GM23338 (cell line): Measurements from ENCODE around the gene NLRC3. TPM values are rescaled to one million over a fixed set of nuclear protein-coding genes. Genes with fewer than 3 reads are reported as not detected.

Experiments used
- ATAC-seq: fragments of 200-7000 bp; cut with Tn5 transposase; 3 replicates; pipeline ENCODE4 v1.9.1; 2020
- DNase-seq: peaks from one replicate; pipeline ENCODE4 v3.0.0-alpha.2; 2015; ENCODE audit warnings: low spot score
- H2AFZ ChIP-seq: fragments of 200-600 bp; sonication (generic); 2 replicates; pipeline ENCODE4 v1.8.0; 2016; ENCODE audit warnings: antibody characterized with exemption, mild to moderate bottlenecking, moderate library complexity
- H3F3A ChIP-seq: fragments of 200-600 bp; sonication (generic); replicated peaks from 2 replicates; pipeline ENCODE4 v1.8.0; 2017; ENCODE audit warnings: antibody characterized with exemption, mixed run types, low read depth
- H3K27ac ChIP-seq: fragments of 200-600 bp; sonication (generic); 2 replicates; pipeline ENCODE4 v1.6.1; 2016; ENCODE audit warnings: low read depth
- H3K27me3 ChIP-seq: fragments of 200-600 bp; sonication (generic); 2 replicates; pipeline ENCODE4 v1.8.0; 2016; ENCODE audit warnings: mild to moderate bottlenecking, mixed run types, moderate library complexity; ENCODE audit not compliant: insufficient read depth
- H3K36me3 ChIP-seq: fragments of 200-600 bp; sonication (generic); 2 replicates; pipeline ENCODE4 v1.8.0; 2016; ENCODE audit warnings: mild to moderate bottlenecking; ENCODE audit not compliant: insufficient read depth
- H3K4me1 ChIP-seq: fragments of 200-600 bp; sonication (generic); 2 replicates; pipeline ENCODE4 v1.8.0; 2016; ENCODE audit warnings: mild to moderate bottlenecking, moderate library complexity; ENCODE audit not compliant: insufficient read depth
- H3K4me2 ChIP-seq: fragments of 200-600 bp; sonication (generic); 2 replicates; pipeline ENCODE4 v1.7.1; 2017; ENCODE audit warnings: mixed run types
- H3K4me3 ChIP-seq: fragments of 200-600 bp; sonication (generic); 2 replicates; pipeline ENCODE4 v1.6.1; 2016; ENCODE audit warnings: mixed run types
- H3K79me2 ChIP-seq: fragments of 200-600 bp; sonication (generic); replicated peaks from 2 replicates; pipeline ENCODE4 v1.8.0; 2017; ENCODE audit warnings: mild to moderate bottlenecking; ENCODE audit not compliant: insufficient read depth
- H3K9me2 ChIP-seq: fragments of 200-600 bp; sonication (generic); 2 replicates; pipeline ENCODE4 v1.8.0; 2017; ENCODE audit not compliant: insufficient read depth
- H4K20me1 ChIP-seq: fragments of 200-600 bp; sonication (generic); replicated peaks from 2 replicates; pipeline ENCODE4 v1.8.0; 2017; ENCODE audit warnings: mild to moderate bottlenecking; ENCODE audit not compliant: insufficient read depth
- H3K27ac Mint-ChIP-seq: 2 replicates; pipeline ENCODE4 v1.8.0; 2020; ENCODE audit warnings: inconsistent platforms, mild to moderate bottlenecking, moderate library complexity, mixed read lengths
- H3K27me3 Mint-ChIP-seq: 3 replicates; pipeline ENCODE4 v1.8.0; 2022; ENCODE audit warnings: low read depth, mild to moderate bottlenecking, moderate library complexity, mixed read lengths, inconsistent platforms; ENCODE audit not compliant: insufficient read depth, poor library complexity
- H3K36me3 Mint-ChIP-seq: 3 replicates; pipeline ENCODE4 v1.8.0; 2021; ENCODE audit warnings: low read depth, mild to moderate bottlenecking, inconsistent platforms, moderate library complexity, mixed read lengths
- H3K4me1 Mint-ChIP-seq: 3 replicates; pipeline ENCODE4 v1.8.0; 2020; ENCODE audit warnings: mild to moderate bottlenecking, inconsistent platforms, mixed read lengths
- H3K4me3 Mint-ChIP-seq: 3 replicates; pipeline ENCODE4 v1.8.0; 2021; ENCODE audit warnings: moderate library complexity, mild to moderate bottlenecking, inconsistent platforms, mixed read lengths
- H3K9me3 Mint-ChIP-seq: 3 replicates; pipeline ENCODE4 v1.8.0; 2020; ENCODE audit warnings: moderate library complexity, mild to moderate bottlenecking, inconsistent platforms, mixed read lengths
- CREB1 ChIP-seq: fragments of 250-450 bp; sonication (Bioruptor Pico); IDR thresholded peaks from 2 replicates; pipeline ENCODE4 v1.5.0; 2020; ENCODE audit warnings: low read depth, mild to moderate bottlenecking, moderate library complexity
- ETS1 ChIP-seq: IDR thresholded peaks from 2 replicates; pipeline ENCODE4 v1.6.1; 2016; ENCODE audit warnings: antibody characterized with exemption
- EZH2 ChIP-seq: fragments of 200-600 bp; sonication (generic); IDR thresholded peaks from one replicate; pipeline ENCODE4 v1.8.0; 2017; ENCODE audit warnings: antibody characterized with exemption, mild to moderate bottlenecking, low read depth; ENCODE audit not compliant: unreplicated experiment
- EZH2phosphoT487 ChIP-seq: fragments of 200-600 bp; sonication (generic); IDR thresholded peaks from one replicate; pipeline ENCODE4 v1.8.1; 2018; ENCODE audit warnings: antibody characterized with exemption; ENCODE audit not compliant: unreplicated experiment
- JUNB ChIP-seq: IDR thresholded peaks from one replicate; pipeline ENCODE4 v1.6.1; 2016; ENCODE audit warnings: antibody characterized with exemption; ENCODE audit not compliant: unreplicated experiment
- REST ChIP-seq: IDR thresholded peaks from one replicate; pipeline ENCODE4 v1.6.1; 2018; ENCODE audit warnings: antibody characterized with exemption; ENCODE audit not compliant: unreplicated experiment
- STAT1 ChIP-seq: IDR thresholded peaks from one replicate; pipeline ENCODE4 v1.6.1; 2016; ENCODE audit warnings: antibody characterized with exemption; ENCODE audit not compliant: unreplicated experiment
- ZNF114 ChIP-seq: fragments of 250-450 bp; sonication (Bioruptor Pico); IDR thresholded peaks from 2 replicates; pipeline ENCODE4 v1.5.0; 2020; ENCODE audit warnings: mild to moderate bottlenecking, moderate library complexity
- ZNF331 ChIP-seq: fragments of 250-450 bp; sonication (Bioruptor Pico); IDR thresholded peaks from 2 replicates; pipeline ENCODE4 v1.5.0; 2020; ENCODE audit warnings: low read depth, mild to moderate bottlenecking, moderate library complexity
- polyA plus RNA-seq: library from polyadenylated mRNA; unstranded; fragments of >200 nt; fragmentation: Nextera tagmentation; extraction: Ambion mirVana; gene quantifications from 2 replicates; pipeline ENCODE4 v1.2.1, GENCODE V29; 2016
- total RNA-seq: library from RNA; depleted of rRNA; stranded (reverse); fragments of >200 nt; shearing (Covaris generic); gene quantifications from 2 replicates; pipeline ENCODE4 v1.2.3, GENCODE V29; 2014
- TF ChIP-seq, protein P1 (sequence below), 2 experiments: fragments of 200-600 bp in 1 of 2; sonication (generic) in 1 of 2; conservative IDR thresholded peaks; 2 replicates each; pipeline versions ENCODE4 v1.5.1 to v1.6.1; 2016 to 2017; ENCODE audit warnings: antibody characterized with exemption in 2 of 2, low read depth in 2 of 2, mild to moderate bottlenecking in 2 of 2, moderate library complexity in 1 of 2

The NLRC3 gene
- total and polyA plus RNA-seq, 2 experiments from 2014 or later = 0.11 to 0.49 TPM

- TF ChIP-seq REST = no peak
- no peak for TF ChIP-seq JUNB
- no peak for TF ChIP-seq ETS1
Observed at GRCh38 chr16:3579776-3580175, 2.6 kb upstream of the NLRC3 start (continued).

GRCh38 chr16:3578610-3579551 is 1.7 kb upstream of the NLRC3 start:
- Histone ChIP-seq H3K36me3 (no peaks in the 10 kb centered on the region), H3K4me1 (no peaks in the 10 kb centered on the region), H3K27me3 (no peaks in the 10 kb centered on the region), H3K4me3 (no peak overlapping the region), H3F3A (no peaks in the 10 kb centered on the region), H3K79me2 (no peaks in the 10 kb centered on the region), H3K9me2 (no peaks in the 10 kb centered on the region), H3K4me2 (no peak overlapping the region; the same call in 1 of the 2 replicates), H2AFZ (no peak overlapping the region), H3K27ac (no peak overlapping the region), H4K20me1 (no peaks in the 10 kb centered on the region)
- no peaks in the 10 kb centered on the region; the same call in 2 of the 3 replicates for H3K9me3 Mint-ChIP-seq
- DNase-seq (peak; percentile 39), ATAC-seq (peak; percentile 46)
- H3K27ac Mint-ChIP-seq = no peak overlapping the region; the same call in 1 of the 2 replicates
- H3K4me3 Mint-ChIP-seq = no peak overlapping the region; the same call in 2 of the 3 replicates
- peaks cover 14% of the 10 kb centered on the region; the same call in 2 of the 3 replicates for H3K36me3 Mint-ChIP-seq
- peaks cover 2% of the 10 kb centered on the region for H3K27me3 Mint-ChIP-seq
- peaks cover 15% of the 10 kb centered on the region for H3K4me1 Mint-ChIP-seq
- TF ChIP-seq REST (no peak), ZNF331 (CRISPR knock-in tag) (no peak), CREB1 (CRISPR knock-in tag) (no peak), EZH2 (no peak), STAT1 (no peak), ZNF114 (CRISPR knock-in tag) (no peak), EZH2phosphoT487 (no peak)
- TF ChIP-seq, protein P1, sequence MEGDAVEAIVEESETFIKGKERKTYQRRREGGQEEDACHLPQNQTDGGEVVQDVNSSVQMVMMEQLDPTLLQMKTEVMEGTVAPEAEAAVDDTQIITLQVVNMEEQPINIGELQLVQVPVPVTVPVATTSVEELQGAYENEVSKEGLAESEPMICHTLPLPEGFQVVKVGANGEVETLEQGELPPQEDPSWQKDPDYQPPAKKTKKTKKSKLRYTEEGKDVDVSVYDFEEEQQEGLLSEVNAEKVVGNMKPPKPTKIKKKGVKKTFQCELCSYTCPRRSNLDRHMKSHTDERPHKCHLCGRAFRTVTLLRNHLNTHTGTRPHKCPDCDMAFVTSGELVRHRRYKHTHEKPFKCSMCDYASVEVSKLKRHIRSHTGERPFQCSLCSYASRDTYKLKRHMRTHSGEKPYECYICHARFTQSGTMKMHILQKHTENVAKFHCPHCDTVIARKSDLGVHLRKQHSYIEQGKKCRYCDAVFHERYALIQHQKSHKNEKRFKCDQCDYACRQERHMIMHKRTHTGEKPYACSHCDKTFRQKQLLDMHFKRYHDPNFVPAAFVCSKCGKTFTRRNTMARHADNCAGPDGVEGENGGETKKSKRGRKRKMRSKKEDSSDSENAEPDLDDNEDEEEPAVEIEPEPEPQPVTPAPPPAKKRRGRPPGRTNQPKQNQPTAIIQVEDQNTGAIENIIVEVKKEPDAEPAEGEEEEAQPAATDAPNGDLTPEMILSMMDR (conservative IDR thresholded peaks at IDR 0.05; ENCODE audit: low read depth in 2 of 2) = no peak
